Tibial artery (tissue), 4 donors: ENCODE data around the gene ATXN7L1.
"Not testable (repeated sequence)": the region's sequence is repeated elsewhere in the genome, so short reads cannot be mapped to it uniquely, and the experiment has no call there.

Experiments used
- DNase-seq, 2 donors: peaks; one replicate each; pipeline ENCODE4 v3.0.0-alpha.2; 2019
- H3K27ac ChIP-seq, 2 donors: fragments of 200-600 bp; sonication (generic) in 1 of 2; 1 replicate in 1 of 2; 2 replicates in 1 of 2; pipeline ENCODE4 v1.5.1; 2018 to 2019; ENCODE audit warnings: mild to moderate bottlenecking in 1 of 2
- H3K27me3 ChIP-seq, 2 donors: fragments of 200-600 bp; sonication (generic) in 1 of 2; one replicate each; pipeline versions ENCODE4 v1.5.1 to v1.6.0; 2016 to 2019
- H3K36me3 ChIP-seq, 3 donors: fragments of 200-600 bp; sonication (generic) in 2 of 3; one replicate each; pipeline ENCODE4 v1.5.1; 2016 to 2019; ENCODE audit warnings: mild to moderate bottlenecking in 2 of 3
- H3K4me1 ChIP-seq, 4 donors: fragments of 200-600 bp; sonication (generic) in 2 of 4; 1 replicate in 3 of 4; 2 replicates in 1 of 4; pipeline ENCODE4 v1.5.1; 2016 to 2019
- H3K4me3 ChIP-seq, 2 donors: fragments of 200-600 bp; sonication (generic) in 1 of 2; 1 replicate in 1 of 2; 2 replicates in 1 of 2; pipeline ENCODE4 v1.5.1; 2018 to 2019; ENCODE audit warnings: mild to moderate bottlenecking in 2 of 2
- H3K9me3 ChIP-seq, 3 donors: fragments of 200-600 bp; sonication (generic) in 1 of 3; one replicate each; pipeline ENCODE4 v1.5.1; 2016 to 2019
- intact Hi-C: fragments of 100-400 bp; cut with DNase I; formaldehyde crosslinking; loops from one replicate; pipeline ENCODE4 v1.15.0; 2023; ENCODE audit warnings: low total_unique reads
- TF ChIP-seq, protein P1 (sequence below), 2 experiments: fragments of 200-600 bp in 1 of 2; fragments of 450-650 bp in 1 of 2; IDR thresholded peaks; one replicate each; pipeline ENCODE4 v1.5.1; 2017 to 2019; ENCODE audit warnings: antibody characterized with exemption in 2 of 2, mild to moderate bottlenecking in 1 of 2, moderate library complexity in 1 of 2

The ATXN7L1 gene

GRCh38 chr7:105715528-105715927 is 160.9 kb downstream of the ATXN7L1 start:
- intact Hi-C loops = no loop called here
- no peak for DNase-seq
- H3K27me3 ChIP-seq = no peaks in the 10 kb centered on the region
- peaks cover 0 to 5% (median 0%) of the 10 kb centered on the region in 3 donors for H3K9me3 ChIP-seq
- TF ChIP-seq, protein P1, sequence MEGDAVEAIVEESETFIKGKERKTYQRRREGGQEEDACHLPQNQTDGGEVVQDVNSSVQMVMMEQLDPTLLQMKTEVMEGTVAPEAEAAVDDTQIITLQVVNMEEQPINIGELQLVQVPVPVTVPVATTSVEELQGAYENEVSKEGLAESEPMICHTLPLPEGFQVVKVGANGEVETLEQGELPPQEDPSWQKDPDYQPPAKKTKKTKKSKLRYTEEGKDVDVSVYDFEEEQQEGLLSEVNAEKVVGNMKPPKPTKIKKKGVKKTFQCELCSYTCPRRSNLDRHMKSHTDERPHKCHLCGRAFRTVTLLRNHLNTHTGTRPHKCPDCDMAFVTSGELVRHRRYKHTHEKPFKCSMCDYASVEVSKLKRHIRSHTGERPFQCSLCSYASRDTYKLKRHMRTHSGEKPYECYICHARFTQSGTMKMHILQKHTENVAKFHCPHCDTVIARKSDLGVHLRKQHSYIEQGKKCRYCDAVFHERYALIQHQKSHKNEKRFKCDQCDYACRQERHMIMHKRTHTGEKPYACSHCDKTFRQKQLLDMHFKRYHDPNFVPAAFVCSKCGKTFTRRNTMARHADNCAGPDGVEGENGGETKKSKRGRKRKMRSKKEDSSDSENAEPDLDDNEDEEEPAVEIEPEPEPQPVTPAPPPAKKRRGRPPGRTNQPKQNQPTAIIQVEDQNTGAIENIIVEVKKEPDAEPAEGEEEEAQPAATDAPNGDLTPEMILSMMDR (IDR thresholded peaks at IDR 0.05) = no peak
- no peaks in the 10 kb centered on the region for H3K36me3 ChIP-seq
- peaks cover 0 to 12% (median 3%) of the 10 kb centered on the region in 4 donors for H3K4me1 ChIP-seq
- H3K4me3 ChIP-seq = no peak overlapping the region
- H3K27ac ChIP-seq = no peak overlapping the region

DNA sequence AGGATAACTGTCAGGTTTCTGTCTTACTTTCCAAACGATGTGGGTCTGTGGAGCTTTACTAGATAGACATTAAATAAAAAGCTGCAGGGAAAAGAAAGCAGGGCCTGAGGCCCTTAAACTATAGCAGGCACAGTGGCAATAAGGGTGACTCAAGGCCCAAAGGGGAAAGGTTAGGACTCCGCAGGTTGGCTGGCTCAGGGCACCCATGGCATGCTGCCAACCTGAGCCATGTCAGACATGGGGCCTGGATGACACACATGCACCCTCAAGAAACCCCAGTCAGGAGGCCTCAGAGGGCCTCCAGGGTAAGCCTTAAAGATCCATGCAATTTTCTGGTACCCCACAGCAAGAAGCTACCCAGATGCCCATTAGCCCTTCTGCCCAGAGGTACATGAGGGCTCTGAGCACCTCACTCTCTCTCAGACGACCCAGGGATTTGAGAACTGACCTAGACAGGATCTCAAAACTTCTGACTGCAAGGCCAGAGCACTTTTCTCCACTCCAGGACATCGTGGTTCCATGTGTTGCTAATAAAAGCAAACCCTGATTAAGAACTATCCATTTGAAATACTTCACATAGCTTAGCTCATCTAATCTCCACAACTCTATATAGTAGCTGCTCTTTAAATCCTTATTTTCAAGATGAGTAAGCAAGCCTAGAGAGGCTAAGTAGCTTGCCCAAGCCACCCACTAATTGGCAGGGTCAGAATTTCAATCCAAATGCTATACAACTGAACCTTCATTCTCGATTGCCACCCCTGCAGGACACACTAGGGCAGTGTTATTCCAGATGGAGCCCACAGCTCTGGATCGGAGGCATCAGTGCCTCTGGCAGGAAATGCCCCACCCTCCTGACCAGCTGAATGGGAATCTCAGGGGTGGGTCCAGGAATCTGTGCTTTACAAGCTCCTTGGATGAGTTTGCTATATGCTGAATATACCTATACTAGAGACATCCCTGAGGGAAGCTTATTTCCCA is 162.6 kb downstream of the ATXN7L1 start:
- no peaks in the 10 kb centered on the region for H3K36me3 ChIP-seq
- H3K9me3 ChIP-seq = peaks cover 0 to 5% (median 0%) of the 10 kb centered on the region in 3 donors
- H3K4me1 ChIP-seq = peaks cover 0 to 7% (median 0%) of the 10 kb centered on the region in 4 donors
- no peak overlapping the region for H3K27ac ChIP-seq
- intact Hi-C loops = no loop called here
- no peak overlapping the region for H3K4me3 ChIP-seq
- H3K27me3 ChIP-seq = no peaks in the 10 kb centered on the region
- DNase-seq = no peak
- TF ChIP-seq, protein P1 (IDR thresholded peaks at IDR 0.05) = no peak

DNA sequence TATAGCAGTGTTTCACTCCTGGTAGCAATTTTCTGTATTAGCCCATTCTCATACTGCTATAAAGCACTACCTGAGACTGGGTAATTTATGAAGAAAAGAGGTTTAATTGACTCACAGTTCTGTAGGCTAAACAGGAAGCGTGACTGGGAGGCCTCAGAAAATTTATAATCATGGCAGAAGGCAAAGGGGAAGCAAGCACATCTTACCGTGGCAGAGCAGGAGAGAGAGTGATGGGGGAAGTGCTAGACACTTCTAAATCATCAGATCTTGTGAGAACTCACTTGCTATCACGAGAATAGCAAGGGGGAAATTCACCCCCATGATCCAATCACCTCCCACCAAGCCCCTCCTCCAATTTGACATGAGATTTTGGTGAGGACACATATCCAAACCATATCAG is 163.5 kb downstream of the ATXN7L1 start:
- H3K4me3 ChIP-seq = no peak overlapping the region
- TF ChIP-seq, protein P1 (IDR thresholded peaks at IDR 0.05) = no peak
- H3K27me3 ChIP-seq = no peaks in the 10 kb centered on the region
- no peaks in the 10 kb centered on the region for H3K36me3 ChIP-seq
- no peak overlapping the region for H3K27ac ChIP-seq
- peaks cover 0 to 5% (median 0%) of the 10 kb centered on the region in 3 donors for H3K9me3 ChIP-seq
- DNase-seq = no peak
- intact Hi-C loops = no loop called here
- no peaks in the 10 kb centered on the region for H3K4me1 ChIP-seq

DNA sequence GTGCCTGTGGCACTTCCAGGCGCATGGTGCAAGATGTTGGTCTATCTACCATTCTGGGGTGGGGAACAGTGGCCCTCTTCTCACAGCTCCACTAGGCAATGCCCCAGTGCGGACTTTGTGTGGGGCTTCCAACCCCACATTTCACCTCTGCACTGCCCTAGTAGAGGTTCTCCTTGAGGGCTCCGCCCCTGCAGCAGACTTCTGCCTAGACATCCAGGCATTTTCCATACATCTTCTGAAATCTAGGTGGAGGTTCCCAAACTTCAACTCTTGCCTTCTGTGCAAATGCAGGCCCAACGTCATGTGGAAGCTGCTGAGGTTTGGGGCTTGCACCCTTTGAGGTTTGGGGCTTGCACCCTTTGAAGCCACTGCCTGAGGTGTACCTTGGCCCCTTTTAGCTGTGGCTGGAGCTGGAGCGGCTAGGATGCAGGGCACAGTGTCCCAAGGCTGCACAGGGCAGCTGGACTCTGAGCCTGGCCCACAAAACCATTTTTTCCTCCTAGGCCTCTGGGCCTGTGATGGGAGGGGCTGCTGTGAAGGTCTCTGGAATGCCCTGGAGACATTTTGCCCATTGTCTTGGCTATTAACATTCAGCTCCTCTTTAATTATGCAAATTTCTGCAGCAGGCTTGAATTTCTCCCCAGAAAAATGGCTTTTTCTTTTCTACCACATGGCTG is 164.5 kb downstream of the ATXN7L1 start:
- TF ChIP-seq, protein P1 (IDR thresholded peaks at IDR 0.05) = no peak
- Histone ChIP-seq H3K27me3 (no peaks in the 10 kb centered on the region), H3K9me3 (peaks cover 0 to 5% (median 0%) of the 10 kb centered on the region in 3 donors), H3K27ac (no peak overlapping the region), H3K4me3 (no peak overlapping the region), H3K36me3 (no peaks in the 10 kb centered on the region), H3K4me1 (no peaks in the 10 kb centered on the region)
- DNase-seq = no peak
- intact Hi-C loops = no loop called here

DNA sequence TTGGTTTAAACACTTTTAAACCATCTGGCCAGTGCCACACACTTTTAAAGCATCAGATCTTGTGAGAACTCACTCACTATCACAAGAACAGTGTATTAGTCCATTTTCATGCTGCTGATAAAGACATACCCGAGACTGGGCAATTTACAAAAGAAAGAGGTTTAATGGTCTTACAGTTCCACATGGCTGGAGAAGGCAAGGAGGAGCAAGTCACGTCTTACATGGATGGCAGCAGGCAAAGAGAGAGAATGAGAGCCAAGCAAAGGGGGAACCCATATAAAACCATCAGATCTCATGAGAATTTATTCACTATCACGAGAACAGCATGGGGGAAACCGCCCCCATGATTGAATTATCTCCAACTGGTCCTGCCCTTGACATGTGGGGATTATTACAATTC is 165.7 kb downstream of the ATXN7L1 start:
- H3K27me3 ChIP-seq, intact Hi-C loops, H3K4me3 ChIP-seq, H3K9me3 ChIP-seq, H3K27ac ChIP-seq, H3K36me3 ChIP-seq, DNase-seq, H3K4me1 ChIP-seq: not testable (repeated sequence)

GRCh38 chr7:105708763-105709080 is 167.7 kb downstream of the ATXN7L1 start:
- H3K27ac ChIP-seq = no peak overlapping the region
- DNase-seq = no peak
- no peak overlapping the region for H3K4me3 ChIP-seq
- peaks cover 0 to 5% (median 0%) of the 10 kb centered on the region in 3 donors for H3K9me3 ChIP-seq
- TF ChIP-seq, protein P1 (IDR thresholded peaks at IDR 0.05) = no peak
- no peaks in the 10 kb centered on the region for H3K27me3 ChIP-seq
- no peaks in the 10 kb centered on the region for H3K4me1 ChIP-seq
- intact Hi-C loops = no loop called here
- H3K36me3 ChIP-seq = no peaks in the 10 kb centered on the region
